ENCODE data around the gene MCAT. TPM values are rescaled to one million over a fixed set of nuclear protein-coding genes. Genes with fewer than 3 reads are reported as not detected.

MCAT gene
- total RNA-seq, 2 donors from 2014 or later = 17.1 to 19.9 TPM

DNA sequence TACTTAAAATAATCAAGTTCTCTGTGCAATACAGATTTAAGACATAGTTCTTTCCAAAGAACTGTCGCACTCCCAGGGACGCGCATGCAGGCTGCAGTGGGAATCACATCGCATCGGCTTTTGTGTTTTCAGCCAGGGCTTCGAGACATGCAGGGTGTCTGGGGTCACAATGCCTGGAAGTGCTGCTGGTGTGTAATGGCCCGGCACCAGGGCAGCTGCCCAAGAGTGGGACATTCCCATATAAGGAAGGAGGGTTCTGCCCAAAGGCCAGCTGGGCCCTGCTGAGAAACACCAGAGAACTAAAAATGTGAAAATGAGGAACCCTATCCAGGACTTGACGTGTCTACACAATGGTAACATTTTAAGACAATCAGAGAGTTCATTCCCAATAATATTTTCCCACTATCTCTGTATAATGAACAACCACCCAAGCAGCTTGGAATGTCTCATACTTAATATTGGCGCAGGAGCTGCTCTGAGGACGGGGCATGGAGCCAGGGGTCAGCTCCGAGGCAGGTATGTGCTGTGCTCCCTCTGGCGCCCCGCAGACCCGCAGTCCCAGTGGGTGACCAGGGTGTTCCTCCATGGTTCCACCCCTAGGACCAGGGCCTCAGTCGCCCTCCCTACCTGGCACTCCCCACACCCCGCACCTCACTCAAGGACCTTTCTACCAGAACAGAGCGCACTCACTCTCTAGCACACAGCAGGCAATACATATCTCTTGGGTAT is 11.3 kb downstream of the MCAT start:
- H3K4me3 ChIP-seq (ENCODE audit: low read length) = no peak overlapping the region
- H3K27ac ChIP-seq (ENCODE audit: low read depth, low read length) = no peak overlapping the region
- DNase-seq = no peak

DNA sequence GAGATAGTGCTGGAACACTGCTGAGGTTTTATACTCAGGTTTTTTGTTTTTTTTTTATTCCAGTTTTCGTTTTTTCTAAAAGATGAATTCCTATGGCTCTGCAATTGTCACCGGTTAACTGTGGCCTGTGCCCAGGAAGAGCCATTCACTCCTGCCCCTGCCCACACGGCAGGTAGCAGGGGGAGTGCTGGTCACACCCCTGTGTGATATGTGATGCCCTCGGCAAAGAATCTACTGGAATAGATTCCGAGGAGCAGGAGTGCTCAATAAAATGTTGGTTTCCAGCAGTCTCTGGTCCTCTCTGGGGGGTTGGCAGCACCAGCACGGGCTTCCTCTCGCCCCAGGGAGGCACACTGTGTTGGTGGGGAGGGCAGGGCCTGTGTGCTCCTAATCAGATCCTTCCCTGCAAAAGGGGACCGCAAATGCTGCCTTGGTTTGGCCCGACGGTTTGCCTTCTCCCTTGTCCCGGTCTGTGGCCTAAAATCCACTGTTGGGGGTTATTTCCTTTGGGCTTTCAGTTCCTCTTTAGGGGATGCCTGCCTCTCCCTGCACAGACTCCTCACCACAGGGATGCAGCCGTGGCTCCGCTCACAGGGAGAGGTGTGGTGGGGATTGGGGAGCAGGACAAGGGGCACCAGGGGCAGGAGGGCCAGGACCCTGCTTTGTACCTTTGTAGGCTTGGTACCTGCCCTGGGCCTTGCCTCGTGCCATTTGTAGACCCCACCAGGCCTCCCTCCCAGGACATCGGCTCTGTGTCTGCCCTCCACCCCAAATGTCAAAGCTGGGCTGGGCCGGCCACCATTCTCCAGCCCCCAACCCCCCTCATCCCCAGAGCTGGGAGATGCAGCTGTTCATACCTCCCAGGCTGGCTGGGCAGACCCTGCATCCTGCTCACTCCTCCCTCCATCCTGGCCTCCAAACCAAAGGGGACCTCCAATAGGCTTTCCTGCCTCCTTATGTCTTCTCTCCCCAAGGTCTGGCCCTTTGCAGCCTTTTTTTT is 13.5 kb downstream of the MCAT start:
- no peak overlapping the region for H3K27ac ChIP-seq (ENCODE audit: low read depth, low read length)
- TF ChIP-seq, protein P1, sequence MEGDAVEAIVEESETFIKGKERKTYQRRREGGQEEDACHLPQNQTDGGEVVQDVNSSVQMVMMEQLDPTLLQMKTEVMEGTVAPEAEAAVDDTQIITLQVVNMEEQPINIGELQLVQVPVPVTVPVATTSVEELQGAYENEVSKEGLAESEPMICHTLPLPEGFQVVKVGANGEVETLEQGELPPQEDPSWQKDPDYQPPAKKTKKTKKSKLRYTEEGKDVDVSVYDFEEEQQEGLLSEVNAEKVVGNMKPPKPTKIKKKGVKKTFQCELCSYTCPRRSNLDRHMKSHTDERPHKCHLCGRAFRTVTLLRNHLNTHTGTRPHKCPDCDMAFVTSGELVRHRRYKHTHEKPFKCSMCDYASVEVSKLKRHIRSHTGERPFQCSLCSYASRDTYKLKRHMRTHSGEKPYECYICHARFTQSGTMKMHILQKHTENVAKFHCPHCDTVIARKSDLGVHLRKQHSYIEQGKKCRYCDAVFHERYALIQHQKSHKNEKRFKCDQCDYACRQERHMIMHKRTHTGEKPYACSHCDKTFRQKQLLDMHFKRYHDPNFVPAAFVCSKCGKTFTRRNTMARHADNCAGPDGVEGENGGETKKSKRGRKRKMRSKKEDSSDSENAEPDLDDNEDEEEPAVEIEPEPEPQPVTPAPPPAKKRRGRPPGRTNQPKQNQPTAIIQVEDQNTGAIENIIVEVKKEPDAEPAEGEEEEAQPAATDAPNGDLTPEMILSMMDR (conservative IDR thresholded peaks at IDR 0.05) = no peak
- H3K27me3 ChIP-seq (ENCODE audit: control insufficient read depth, insufficient read depth, low read length, poor library complexity, severe bottlenecking) = no peaks in the 10 kb centered on the region
- peaks cover 22% of the 10 kb centered on the region for H3K36me3 Mint-ChIP-seq (ENCODE audit: low read depth)
- no peak for DNase-seq
- H3K4me3 ChIP-seq (ENCODE audit: low read length) = no peak overlapping the region
- H3K27me3 Mint-ChIP-seq (ENCODE audit: insufficient read depth) = no peaks in the 10 kb centered on the region
- no peaks in the 10 kb centered on the region for H3K9me3 ChIP-seq (ENCODE audit: control insufficient read depth, low read length)
- H3K9me3 Mint-ChIP-seq = peaks cover 2% of the 10 kb centered on the region
- H3K36me3 ChIP-seq (ENCODE audit: control insufficient read depth, insufficient read depth, low read length) = peaks cover 31% of the 10 kb centered on the region
- no peaks in the 10 kb centered on the region for H3K4me1 Mint-ChIP-seq
- no peaks in the 10 kb centered on the region for H3K4me1 ChIP-seq (ENCODE audit: control insufficient read depth, insufficient read depth, low read length)
- H3K9ac ChIP-seq (ENCODE audit: extremely low read depth, low read length, poor library complexity, severe bottlenecking) = no peak overlapping the region
- no peak overlapping the region for H3K4me3 Mint-ChIP-seq
- H3K27ac Mint-ChIP-seq = no peak overlapping the region
- WGBS, 2 experiments (ENCODE audit: insufficient coverage in 1 of 2, insufficient read length in 1 of 2) = 80% methylated on average over 11 to 16 of the region's 16 CpGs

More for the DNA sequence above, 11.3 kb downstream of the MCAT start:
- Mint-ChIP-seq H3K9me3 (peaks cover 3% of the 10 kb centered on the region), H3K27ac (no peak overlapping the region), H3K4me1 (no peaks in the 10 kb centered on the region), H3K27me3 (ENCODE audit: insufficient read depth) (no peaks in the 10 kb centered on the region), H3K4me3 (no peak overlapping the region), H3K36me3 (ENCODE audit: low read depth) (peaks cover 37% of the 10 kb centered on the region)
- Histone ChIP-seq H3K27me3 (ENCODE audit: control insufficient read depth, insufficient read depth, low read length, poor library complexity, severe bottlenecking) (no peaks in the 10 kb centered on the region), H3K4me1 (ENCODE audit: control insufficient read depth, insufficient read depth, low read length) (no peaks in the 10 kb centered on the region), H3K9ac (ENCODE audit: extremely low read depth, low read length, poor library complexity, severe bottlenecking) (no peak overlapping the region), H3K9me3 (ENCODE audit: control insufficient read depth, low read length) (no peaks in the 10 kb centered on the region), H3K36me3 (ENCODE audit: control insufficient read depth, insufficient read depth, low read length) (peaks cover 49% of the 10 kb centered on the region)
- TF ChIP-seq, protein P1 (conservative IDR thresholded peaks at IDR 0.05) = no peak
- 96 to 97% methylated on average over 15 to 17 of the region's 17 CpGs for WGBS, 2 experiments (ENCODE audit: insufficient coverage in 1 of 2, insufficient read length in 1 of 2)

DNA sequence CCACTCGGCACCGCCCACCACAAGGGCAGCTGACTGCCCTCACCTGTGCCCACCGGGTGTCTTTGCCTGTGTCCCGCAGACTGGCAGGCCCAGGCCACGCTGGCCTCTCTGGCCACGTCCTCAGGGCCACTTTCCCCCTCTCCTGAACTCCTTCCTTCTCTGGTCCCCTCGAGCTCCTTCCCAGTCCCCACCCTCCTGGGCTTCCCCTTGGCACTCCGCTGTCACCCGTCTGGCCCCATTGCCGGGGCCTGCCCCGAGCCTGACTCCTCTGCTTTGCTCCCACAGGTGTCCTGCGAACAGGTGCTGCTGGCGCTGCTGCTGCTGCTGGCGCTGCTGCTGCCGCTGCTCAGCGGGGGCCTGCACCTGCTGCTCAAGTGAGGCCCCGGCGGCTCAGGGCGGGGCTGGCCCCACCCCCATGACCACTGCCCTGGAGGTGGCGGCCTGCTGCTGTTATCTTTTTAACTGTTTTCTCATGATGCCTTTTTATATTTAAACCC is 14.2 kb downstream of the MCAT start:
- Mint-ChIP-seq H3K27me3 (ENCODE audit: insufficient read depth) (no peaks in the 10 kb centered on the region), H3K4me3 (no peak overlapping the region), H3K4me1 (no peaks in the 10 kb centered on the region), H3K36me3 (ENCODE audit: low read depth) (peaks cover 14% of the 10 kb centered on the region), H3K9me3 (no peaks in the 10 kb centered on the region), H3K27ac (no peak overlapping the region)
- H3K27ac ChIP-seq (ENCODE audit: low read depth, low read length) = no peak overlapping the region
- no peak for DNase-seq
- WGBS, 2 experiments (ENCODE audit: insufficient coverage in 1 of 2, insufficient read length in 1 of 2) = 71 to 73% methylated on average over 11 to 20 of the region's 20 CpGs
- TF ChIP-seq, protein P1 (conservative IDR thresholded peaks at IDR 0.05) = no peak
- H3K4me3 ChIP-seq (ENCODE audit: low read length) = no peak overlapping the region
- H3K9ac ChIP-seq (ENCODE audit: extremely low read depth, low read length, poor library complexity, severe bottlenecking) = no peak overlapping the region
- H3K9me3 ChIP-seq (ENCODE audit: control insufficient read depth, low read length) = no peaks in the 10 kb centered on the region
- no peaks in the 10 kb centered on the region for H3K4me1 ChIP-seq (ENCODE audit: control insufficient read depth, insufficient read depth, low read length)
- no peaks in the 10 kb centered on the region for H3K27me3 ChIP-seq (ENCODE audit: control insufficient read depth, insufficient read depth, low read length, poor library complexity, severe bottlenecking)
- H3K36me3 ChIP-seq (ENCODE audit: control insufficient read depth, insufficient read depth, low read length) = peaks cover 24% of the 10 kb centered on the region
